H1 (cell line): ENCODE measurements around the gene MYL6B. TPM values are rescaled to one million over a fixed set of nuclear protein-coding genes. Genes with fewer than 3 reads are reported as not detected.

Experiments used
- ATF2 ChIP-seq: IDR thresholded peaks from 2 replicates; pipeline ENCODE4 v1.6.1; 2012; ENCODE audit warnings: low read length, inconsistent platforms
- RAD21 ChIP-seq, 2 experiments: IDR thresholded peaks in 1 of 2; conservative IDR thresholded peaks in 1 of 2; 2 replicates each; pipeline ENCODE4 v1.6.1; 2011; ENCODE audit warnings: low read depth in 2 of 2, low read length in 2 of 2, improper control_type of control experiment in 1 of 2, inconsistent platforms in 1 of 2, mild to moderate bottlenecking in 1 of 2, moderate library complexity in 1 of 2
- SP2 ChIP-seq: IDR thresholded peaks from 2 replicates; pipeline ENCODE4 v1.6.1; 2012; ENCODE audit warnings: mild to moderate bottlenecking, low read length, inconsistent platforms
- TAF7 ChIP-seq: optimal IDR thresholded peaks from 2 replicates; pipeline ENCODE3; 2011; ENCODE audit warnings: low read depth, mild to moderate bottlenecking, inconsistent platforms, low read length, moderate library complexity, borderline replicate concordance
- polyA plus RNA-seq, 7 experiments: library from polyadenylated mRNA; depleted of rRNA in 3 of 7; stranded (reverse) in 5 of 7; unstranded in 2 of 7; fragments of >200 nt in 5 of 7; fragments of 200-250 nt in 2 of 7; gene quantifications; 1 replicate in 5 of 7; 2 replicates in 1 of 7; 4 replicates in 1 of 7; pipeline versions ENCODE4 v1.2.1 to v1.2.3, GENCODE V29; 2011 to 2013; ENCODE audit warnings: missing spikeins in 2 of 7, mixed read lengths in 2 of 7
- total RNA-seq: library from RNA; stranded (reverse); fragmentation: NEBNext Ultra II Directional; extraction: Animal tissue kit (Norgen Biotek cat#: 25700); gene quantifications from 2 replicates; pipeline ENCODE4 v1.2.1, GENCODE V29; 2021

MYL6B gene
- total and polyA plus RNA-seq, 2 of the 8 experiments (the other 6 are each of a cell fraction or from before 2014, with no cell fraction given): 163 to 202 TPM

GRCh38 chr12:56124133-56124532, 28.3 kb upstream of the MYL6B start (continued):
- TF ChIP-seq ATF2 (no peak), SP2 (no peak), RAD21 (IDR thresholded peaks at IDR 0.05 in 1 of 2, conservative IDR thresholded peaks at IDR 0.05 in 1 of 2; ENCODE audit: low read depth in 2 of 2, low read length in 2 of 2) (no peak), TAF7 (no peak)
